Measurements from ENCODE around the gene PGK2. TPM values are rescaled to one million over a fixed set of nuclear protein-coding genes. Genes with fewer than 3 reads are reported as not detected.

The PGK2 gene
- total RNA-seq, 1 donor from 2014 or later, result not detected

- H3K27ac ChIP-seq, result no peak overlapping the region
- intact Hi-C loops (cut with DNase I), result no loop called here
- DNase-seq, result no peak
- no peak overlapping the region for H3K4me3 ChIP-seq
- no peak for ATAC-seq
- H3K36me3 ChIP-seq, result no peaks in the 10 kb centered on the region
- no peaks in the 10 kb centered on the region for H3K4me1 ChIP-seq
- no peaks in the 10 kb centered on the region for H3K9me3 ChIP-seq
- TF ChIP-seq, protein P1, sequence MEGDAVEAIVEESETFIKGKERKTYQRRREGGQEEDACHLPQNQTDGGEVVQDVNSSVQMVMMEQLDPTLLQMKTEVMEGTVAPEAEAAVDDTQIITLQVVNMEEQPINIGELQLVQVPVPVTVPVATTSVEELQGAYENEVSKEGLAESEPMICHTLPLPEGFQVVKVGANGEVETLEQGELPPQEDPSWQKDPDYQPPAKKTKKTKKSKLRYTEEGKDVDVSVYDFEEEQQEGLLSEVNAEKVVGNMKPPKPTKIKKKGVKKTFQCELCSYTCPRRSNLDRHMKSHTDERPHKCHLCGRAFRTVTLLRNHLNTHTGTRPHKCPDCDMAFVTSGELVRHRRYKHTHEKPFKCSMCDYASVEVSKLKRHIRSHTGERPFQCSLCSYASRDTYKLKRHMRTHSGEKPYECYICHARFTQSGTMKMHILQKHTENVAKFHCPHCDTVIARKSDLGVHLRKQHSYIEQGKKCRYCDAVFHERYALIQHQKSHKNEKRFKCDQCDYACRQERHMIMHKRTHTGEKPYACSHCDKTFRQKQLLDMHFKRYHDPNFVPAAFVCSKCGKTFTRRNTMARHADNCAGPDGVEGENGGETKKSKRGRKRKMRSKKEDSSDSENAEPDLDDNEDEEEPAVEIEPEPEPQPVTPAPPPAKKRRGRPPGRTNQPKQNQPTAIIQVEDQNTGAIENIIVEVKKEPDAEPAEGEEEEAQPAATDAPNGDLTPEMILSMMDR (IDR thresholded peaks at IDR 0.05), result no peak
- H3K27me3 ChIP-seq, result no peaks in the 10 kb centered on the region
Observed at GRCh38 chr6:49766762-49767161, 20.3 kb downstream of the PGK2 start.

DNA sequence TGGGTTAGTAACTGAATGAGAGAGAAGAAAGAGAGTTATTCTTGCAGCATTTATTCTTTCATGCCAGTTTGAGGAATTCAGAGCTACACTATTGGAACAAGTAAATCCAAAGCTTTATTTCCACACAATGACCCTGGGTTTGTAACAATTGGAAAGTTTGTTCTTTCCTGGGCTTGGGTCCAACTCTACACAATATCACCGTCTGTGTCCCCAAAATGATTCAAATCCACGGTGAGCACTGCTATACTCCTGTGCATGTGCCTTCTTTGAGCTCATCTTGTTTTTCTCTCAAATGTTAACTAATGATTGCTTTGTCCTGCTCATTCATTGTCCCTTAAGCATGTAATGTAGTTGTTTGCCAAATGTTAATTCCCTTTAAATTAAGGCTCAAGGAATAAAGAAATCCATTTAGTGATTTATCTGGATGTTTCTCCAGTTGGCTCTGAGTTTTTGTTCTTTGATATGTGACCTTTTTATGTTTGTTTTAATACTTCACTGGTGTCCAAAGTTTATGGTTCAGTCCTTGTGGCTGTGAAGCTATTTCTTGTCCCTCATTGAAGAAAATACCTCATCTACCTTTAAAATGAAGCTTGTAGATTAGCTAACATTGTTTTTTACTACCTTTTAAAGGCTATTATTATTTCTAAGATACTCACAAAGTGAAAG, 22.4 kb downstream of the PGK2 start:
- TF ChIP-seq, protein P1 (IDR thresholded peaks at IDR 0.05), result no peak
- ATAC-seq (no peak), DNase-seq (no peak)
- Histone ChIP-seq H3K4me3 (no peak overlapping the region), H3K9me3 (no peaks in the 10 kb centered on the region), H3K36me3 (no peaks in the 10 kb centered on the region), H3K4me1 (no peaks in the 10 kb centered on the region), H3K27me3 (no peaks in the 10 kb centered on the region), H3K27ac (no peak overlapping the region)
- intact Hi-C loops (cut with DNase I), result no loop called here

DNA sequence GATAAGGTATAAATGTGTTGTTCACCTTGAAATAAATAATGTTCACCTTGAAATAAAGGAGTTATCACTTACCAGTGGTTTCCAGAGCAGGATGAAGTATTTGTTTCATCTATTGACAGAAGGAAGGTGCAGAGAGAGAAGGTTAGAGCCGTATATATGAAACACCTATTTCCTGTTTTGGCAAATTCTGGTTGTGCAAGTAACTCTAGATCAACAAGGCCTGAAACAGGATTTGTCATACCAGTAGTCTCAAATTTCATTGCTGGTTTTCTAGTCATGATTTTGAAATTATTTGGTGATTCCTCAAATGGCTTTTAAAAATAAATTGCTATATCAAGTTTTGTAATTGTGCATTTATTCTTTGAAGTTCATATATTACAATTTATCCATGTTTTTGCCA, 42.8 kb downstream of the PGK2 start, which contains the start of gene CRISP3:
Gene CRISP3, minus strand, starts transcription at position 130 of the 400 bp plus-strand sequence. Its CDS starts 21 bp downstream, at position 109.
- Histone ChIP-seq H3K4me3 (no peak within 1 kb of the TSS), H3K27ac (no peak within 1 kb of the TSS), H3K27me3 (no peaks in the 10 kb centered on the region), H3K36me3 (no peaks in the 10 kb centered on the region), H3K4me1 (no peaks in the 10 kb centered on the region), H3K9me3 (no peaks in the 10 kb centered on the region)
- DNase-seq (no peak), ATAC-seq (no peak)
- intact Hi-C loops (cut with DNase I), result no loop called here
- TF ChIP-seq, protein P1 (IDR thresholded peaks at IDR 0.05), result no peak

DNA sequence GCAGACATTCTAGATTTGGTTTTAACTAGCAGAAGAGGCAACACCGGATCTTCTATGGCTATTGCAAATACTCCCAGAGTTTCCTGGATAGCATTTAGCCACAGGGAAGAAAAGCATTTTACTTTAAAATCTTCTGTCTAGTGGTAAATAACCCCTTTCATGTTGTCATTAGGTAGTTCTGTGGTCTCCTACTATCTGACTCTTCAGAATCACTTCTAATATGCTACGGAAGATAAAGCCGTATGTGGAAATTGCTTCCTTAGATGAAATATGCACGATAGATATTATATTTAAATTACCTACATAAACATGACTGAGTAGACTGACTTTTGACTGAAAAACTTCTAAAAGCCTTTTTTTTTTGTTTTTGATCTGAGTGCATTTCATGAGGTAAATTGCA, 43.7 kb downstream of the PGK2 start:
- TF ChIP-seq, protein P1 (IDR thresholded peaks at IDR 0.05), result no peak
- H3K9me3 ChIP-seq, result no peaks in the 10 kb centered on the region
- H3K36me3 ChIP-seq, result no peaks in the 10 kb centered on the region
- no peaks in the 10 kb centered on the region for H3K27me3 ChIP-seq
- no peak overlapping the region for H3K4me3 ChIP-seq
- no peaks in the 10 kb centered on the region for H3K4me1 ChIP-seq
- no peak for ATAC-seq
- no peak overlapping the region for H3K27ac ChIP-seq
- no peak for DNase-seq
- intact Hi-C loops (cut with DNase I), result no loop called here

DNA sequence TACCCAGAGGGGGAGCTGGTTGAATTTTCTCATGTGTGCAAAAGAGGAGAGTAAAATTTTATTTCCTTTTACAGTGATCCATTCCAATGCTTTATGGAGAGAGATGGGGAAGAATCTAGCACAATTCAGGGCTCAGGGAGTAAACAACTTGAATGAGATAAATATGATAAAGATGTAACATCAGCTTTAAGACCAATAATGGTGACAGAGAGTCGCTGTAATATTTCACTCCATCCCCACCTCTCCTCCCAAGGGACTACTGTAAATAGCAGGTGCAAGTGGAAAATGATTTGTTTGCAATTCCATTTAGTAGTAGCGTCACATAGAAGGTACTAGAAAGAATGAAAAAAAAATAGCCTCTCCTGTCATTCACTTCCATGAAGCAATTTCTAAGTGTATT, 47.7 kb downstream of the PGK2 start:
- TF ChIP-seq, protein P1 (IDR thresholded peaks at IDR 0.05), result no peak
- H3K4me3 ChIP-seq, result no peak overlapping the region
- no peaks in the 10 kb centered on the region for H3K36me3 ChIP-seq
- no peaks in the 10 kb centered on the region for H3K4me1 ChIP-seq
- DNase-seq (no peak), ATAC-seq (no peak)
- no peaks in the 10 kb centered on the region for H3K9me3 ChIP-seq
- H3K27me3 ChIP-seq, result no peaks in the 10 kb centered on the region
- H3K27ac ChIP-seq, result no peak overlapping the region
- intact Hi-C loops (cut with DNase I), result no loop called here
